NCI-H1417 (cell line): Measurements from ENCODE around the gene BLNK.
A peak's percentile ranks its signal among the peaks of the same experiment; 100 is the strongest.
"Not testable (repeated sequence)": the region's sequence is repeated elsewhere in the genome, so short reads cannot be mapped to it uniquely, and the experiment has no call there.

Experiments
- DNase-seq, 3 experiments: peaks; one replicate each; lab custom pipeline; 2025; lab: John Stamatoyannopoulos, UW

Gene BLNK

GRCh38 chr10:96271016-96271815 lies at the start of gene BLNK:
TSS of gene BLNK (minus strand) at chr10:96271569. CDS start at chr10:96271398, 171 bp downstream.
- no peak for DNase-seq

GRCh38 chr10:96319754-96320474 lies 48.5 kb upstream of the BLNK start:
- peak in 1 of 3 experiments; percentile 36 for DNase-seq

GRCh38 chr10:96317067-96317833 lies 45.9 kb upstream of the BLNK start:
- DNase-seq: no peak

- no peak for DNase-seq
These were observed 42.0 kb upstream of the BLNK start for GRCh38 chr10:96313344-96313743.

GRCh38 chr10:96311180-96311715 lies 39.9 kb upstream of the BLNK start:
- DNase-seq: peak in 1 of 3 experiments; percentile 38

GRCh38 chr10:96310321-96310669 lies 38.9 kb upstream of the BLNK start:
- DNase-seq: no peak

GRCh38 chr10:96309628-96310320 lies 38.4 kb upstream of the BLNK start:
- DNase-seq: no peak

GRCh38 chr10:96308854-96309253 lies 37.5 kb upstream of the BLNK start:
- not testable (repeated sequence) for DNase-seq

GRCh38 chr10:96306516-96306915 lies 35.1 kb upstream of the BLNK start:
- peak in 1 of 3 experiments; percentile 29 for DNase-seq

- no peak for DNase-seq
These were observed 33.6 kb upstream of the BLNK start for GRCh38 chr10:96305019-96305418.

- no peak for DNase-seq
These were observed 32.9 kb upstream of the BLNK start, which contains the start of gene DNTT for GRCh38 chr10:96304230-96304629. TSS of gene DNTT (plus strand) at chr10:96304434. CDS start at chr10:96304498, 64 bp downstream.

GRCh38 chr10:96301616-96302015 lies 30.2 kb upstream of the BLNK start:
- DNase-seq: peak in 1 of 3 experiments; percentile 14

GRCh38 chr10:96299383-96299782 lies 28.0 kb upstream of the BLNK start:
- no peak for DNase-seq

- no peak for DNase-seq
These were observed 27.0 kb upstream of the BLNK start for GRCh38 chr10:96298362-96298761.

GRCh38 chr10:96297486-96297885 lies 26.1 kb upstream of the BLNK start:
- DNase-seq: no peak

- DNase-seq: no peak
These were observed 24.1 kb upstream of the BLNK start for GRCh38 chr10:96295475-96295874.

- peak in 2 of 3 experiments; percentile 3 to 59 for DNase-seq
These were observed 21.9 kb upstream of the BLNK start for GRCh38 chr10:96292971-96293920.

GRCh38 chr10:96290368-96291133 lies 19.2 kb upstream of the BLNK start:
- DNase-seq: no peak

- no peak for DNase-seq
These were observed 18.0 kb upstream of the BLNK start for GRCh38 chr10:96289218-96289910.
